Nephron (organoid): ENCODE results near the gene BRIX1.
"Not testable (repeated sequence)": the region's sequence is repeated elsewhere in the genome, so short reads cannot be mapped to it uniquely, and the experiment has no call there.

Experiments
- H3K27ac Mint-ChIP-seq, 3 experiments: 2 replicates each; pipeline ENCODE4 v1.8.0; 2020; ENCODE audit warnings: mixed read lengths in 3 of 3, mild to moderate bottlenecking in 2 of 3, moderate library complexity in 1 of 3
- H3K27me3 Mint-ChIP-seq: 2 replicates; pipeline ENCODE4 v1.8.0; 2021; ENCODE audit warnings: low read depth, mild to moderate bottlenecking, moderate library complexity, mixed read lengths
- H3K36me3 Mint-ChIP-seq: 2 replicates; pipeline ENCODE4 v1.8.0; 2020; ENCODE audit warnings: low read depth, mixed read lengths
- H3K4me1 Mint-ChIP-seq: 2 replicates; pipeline ENCODE4 v1.8.0; 2020; ENCODE audit warnings: mixed read lengths
- H3K4me3 Mint-ChIP-seq, 3 experiments: 2 replicates each; pipeline ENCODE4 v1.8.0; 2020; ENCODE audit warnings: mild to moderate bottlenecking in 3 of 3, mixed read lengths in 3 of 3, moderate library complexity in 2 of 3
- H3K9me3 Mint-ChIP-seq: 2 replicates; pipeline ENCODE4 v1.8.0; 2020; ENCODE audit warnings: mixed read lengths
- TF ChIP-seq, protein P1 (sequence below), 3 experiments: fragments of 200-600 bp; sonication (generic); IDR thresholded peaks; one replicate each; pipeline ENCODE4 v1.5.0; 2021; ENCODE audit warnings: antibody characterized with exemption in 3 of 3; ENCODE audit not compliant: unreplicated experiment in 3 of 3

BRIX1 gene

DNA sequence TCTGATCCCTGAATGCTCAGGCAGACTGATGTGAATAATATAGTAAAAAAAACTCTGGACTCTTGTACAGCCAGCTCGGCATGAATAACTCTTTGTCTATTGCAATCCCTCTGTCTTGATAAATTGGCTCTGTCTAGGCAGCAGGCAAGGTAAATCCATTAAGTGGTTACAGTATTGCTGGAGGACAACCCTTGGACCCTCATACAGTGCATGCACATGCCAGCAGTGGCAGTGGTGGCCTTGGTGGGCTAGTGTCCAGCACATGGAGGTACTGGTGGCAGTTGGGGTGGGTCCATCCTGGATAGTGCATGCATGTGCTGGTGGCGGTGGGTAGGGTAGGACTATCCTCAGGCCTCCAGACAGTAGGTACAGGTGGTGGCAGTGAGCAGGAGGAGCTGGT, 52.7 kb downstream of the BRIX1 start:
- H3K27me3 Mint-ChIP-seq, result peaks cover 3% of the 10 kb centered on the region
- H3K27ac Mint-ChIP-seq, result no peak overlapping the region
- TF ChIP-seq, protein P1, sequence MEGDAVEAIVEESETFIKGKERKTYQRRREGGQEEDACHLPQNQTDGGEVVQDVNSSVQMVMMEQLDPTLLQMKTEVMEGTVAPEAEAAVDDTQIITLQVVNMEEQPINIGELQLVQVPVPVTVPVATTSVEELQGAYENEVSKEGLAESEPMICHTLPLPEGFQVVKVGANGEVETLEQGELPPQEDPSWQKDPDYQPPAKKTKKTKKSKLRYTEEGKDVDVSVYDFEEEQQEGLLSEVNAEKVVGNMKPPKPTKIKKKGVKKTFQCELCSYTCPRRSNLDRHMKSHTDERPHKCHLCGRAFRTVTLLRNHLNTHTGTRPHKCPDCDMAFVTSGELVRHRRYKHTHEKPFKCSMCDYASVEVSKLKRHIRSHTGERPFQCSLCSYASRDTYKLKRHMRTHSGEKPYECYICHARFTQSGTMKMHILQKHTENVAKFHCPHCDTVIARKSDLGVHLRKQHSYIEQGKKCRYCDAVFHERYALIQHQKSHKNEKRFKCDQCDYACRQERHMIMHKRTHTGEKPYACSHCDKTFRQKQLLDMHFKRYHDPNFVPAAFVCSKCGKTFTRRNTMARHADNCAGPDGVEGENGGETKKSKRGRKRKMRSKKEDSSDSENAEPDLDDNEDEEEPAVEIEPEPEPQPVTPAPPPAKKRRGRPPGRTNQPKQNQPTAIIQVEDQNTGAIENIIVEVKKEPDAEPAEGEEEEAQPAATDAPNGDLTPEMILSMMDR (IDR thresholded peaks at IDR 0.05; ENCODE audit: unreplicated experiment in 3 of 3), result no peak
- no peak overlapping the region for H3K4me3 Mint-ChIP-seq
- H3K4me1 Mint-ChIP-seq, result no peaks in the 10 kb centered on the region
- peaks cover 17% of the 10 kb centered on the region for H3K36me3 Mint-ChIP-seq
- H3K9me3 Mint-ChIP-seq, result peaks cover 17% of the 10 kb centered on the region

DNA sequence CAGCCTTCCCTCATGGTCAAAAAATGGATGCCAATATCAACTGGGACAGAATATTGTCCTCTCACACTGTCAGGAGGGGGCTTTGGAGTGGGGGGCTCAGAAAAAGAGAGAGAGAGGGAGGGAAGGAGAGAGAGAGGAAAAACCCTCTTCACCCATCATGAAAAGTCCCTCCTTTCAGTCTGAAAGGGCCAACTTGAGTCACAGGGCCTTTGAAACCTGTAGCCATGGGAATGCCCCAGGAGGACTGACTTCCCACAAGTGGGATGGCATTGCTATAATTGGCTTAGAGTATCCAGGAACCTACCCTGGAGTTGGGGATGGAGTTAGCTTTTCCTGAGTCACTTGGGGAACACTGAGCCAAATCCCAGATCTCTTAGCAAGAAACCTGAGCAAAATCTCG, 55.0 kb downstream of the BRIX1 start:
- no peaks in the 10 kb centered on the region for H3K4me1 Mint-ChIP-seq
- H3K27ac Mint-ChIP-seq, result no peak overlapping the region
- peaks cover 14% of the 10 kb centered on the region for H3K9me3 Mint-ChIP-seq
- TF ChIP-seq, protein P1 (IDR thresholded peaks at IDR 0.05; ENCODE audit: unreplicated experiment in 3 of 3), result no peak
- H3K4me3 Mint-ChIP-seq, result no peak overlapping the region
- peaks cover 3% of the 10 kb centered on the region for H3K27me3 Mint-ChIP-seq
- peaks cover 15% of the 10 kb centered on the region for H3K36me3 Mint-ChIP-seq

DNA sequence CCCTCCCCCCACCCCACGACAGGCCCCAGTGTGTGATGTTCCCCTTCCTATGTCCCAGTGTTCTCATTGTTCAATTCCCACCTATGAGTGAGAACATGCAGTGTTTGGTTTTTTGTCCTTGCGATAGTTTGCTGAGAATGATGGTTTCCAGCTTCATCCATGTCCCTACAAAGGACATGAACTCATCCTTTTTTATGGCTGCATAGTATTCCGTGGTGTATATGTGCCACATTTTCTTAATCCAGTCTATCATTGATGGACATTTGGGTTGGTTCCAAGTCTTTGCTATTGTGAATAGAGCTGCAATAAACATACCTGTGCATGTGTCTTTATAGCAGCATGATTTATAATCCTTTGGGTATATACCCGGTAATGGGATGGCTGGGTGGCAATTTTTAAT, 56.1 kb downstream of the BRIX1 start:
- H3K4me1 Mint-ChIP-seq, H3K36me3 Mint-ChIP-seq, H3K9me3 Mint-ChIP-seq, H3K4me3 Mint-ChIP-seq, H3K27ac Mint-ChIP-seq, H3K27me3 Mint-ChIP-seq: not testable (repeated sequence)
